Breast epithelium (tissue), 3 donors: ENCODE measurements around the gene FAM149B1.

Experiments
- POLR2AphosphoS5 ChIP-seq, 3 donors: sonication (generic); formaldehyde crosslinking; IDR thresholded peaks; one replicate each; pipeline ENCODE4 v1.6.1; 2017; ENCODE audit warnings: antibody characterized with exemption in 3 of 3
- TF ChIP-seq, protein P1 (sequence below), 3 donors: fragments of 450-650 bp; IDR thresholded peaks; one replicate each; pipeline ENCODE4 v1.5.1; 2016 to 2017; ENCODE audit warnings: antibody characterized with exemption in 3 of 3, mild to moderate bottlenecking in 3 of 3, moderate library complexity in 3 of 3

DNA sequence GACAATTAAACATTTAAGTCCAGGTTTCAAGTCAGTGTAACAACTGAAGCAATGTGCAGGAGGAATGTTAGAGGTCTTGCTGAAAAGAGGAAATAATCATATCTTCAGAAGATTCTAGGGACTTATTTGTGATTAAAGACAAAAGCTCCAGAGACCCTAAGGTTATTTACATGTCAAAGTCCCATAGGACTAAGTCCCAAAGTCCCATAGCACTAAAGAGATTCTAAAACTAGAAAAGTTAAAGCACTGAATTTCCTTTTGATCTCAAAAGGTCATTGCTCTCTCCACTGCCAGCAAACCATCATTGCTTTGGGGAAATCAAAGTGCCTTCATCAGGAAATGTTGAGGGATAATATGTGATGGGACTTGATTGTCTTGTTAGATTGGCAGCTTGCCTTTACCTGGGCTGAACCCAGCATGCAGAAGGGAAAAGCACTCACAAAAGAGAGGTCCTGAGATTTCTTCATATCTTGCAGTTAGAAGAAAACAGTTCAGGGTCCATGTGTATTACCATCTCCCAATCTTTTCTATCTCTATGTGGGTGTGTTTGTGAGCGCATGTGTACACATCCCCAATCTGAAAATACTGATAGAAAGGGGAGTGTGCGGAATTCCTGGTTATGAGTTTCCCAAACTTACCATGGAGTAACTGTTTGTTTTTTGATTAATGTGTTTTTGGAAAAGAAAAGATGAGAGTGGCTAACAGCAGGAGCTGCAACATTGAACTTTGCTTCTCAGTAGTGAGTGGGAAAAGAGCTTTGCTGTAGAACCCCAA lies 35.8 kb upstream of the FAM149B1 start:
- TF ChIP-seq, protein P1, sequence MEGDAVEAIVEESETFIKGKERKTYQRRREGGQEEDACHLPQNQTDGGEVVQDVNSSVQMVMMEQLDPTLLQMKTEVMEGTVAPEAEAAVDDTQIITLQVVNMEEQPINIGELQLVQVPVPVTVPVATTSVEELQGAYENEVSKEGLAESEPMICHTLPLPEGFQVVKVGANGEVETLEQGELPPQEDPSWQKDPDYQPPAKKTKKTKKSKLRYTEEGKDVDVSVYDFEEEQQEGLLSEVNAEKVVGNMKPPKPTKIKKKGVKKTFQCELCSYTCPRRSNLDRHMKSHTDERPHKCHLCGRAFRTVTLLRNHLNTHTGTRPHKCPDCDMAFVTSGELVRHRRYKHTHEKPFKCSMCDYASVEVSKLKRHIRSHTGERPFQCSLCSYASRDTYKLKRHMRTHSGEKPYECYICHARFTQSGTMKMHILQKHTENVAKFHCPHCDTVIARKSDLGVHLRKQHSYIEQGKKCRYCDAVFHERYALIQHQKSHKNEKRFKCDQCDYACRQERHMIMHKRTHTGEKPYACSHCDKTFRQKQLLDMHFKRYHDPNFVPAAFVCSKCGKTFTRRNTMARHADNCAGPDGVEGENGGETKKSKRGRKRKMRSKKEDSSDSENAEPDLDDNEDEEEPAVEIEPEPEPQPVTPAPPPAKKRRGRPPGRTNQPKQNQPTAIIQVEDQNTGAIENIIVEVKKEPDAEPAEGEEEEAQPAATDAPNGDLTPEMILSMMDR (IDR thresholded peaks at IDR 0.05) = no peak
- no peak for TF ChIP-seq POLR2AphosphoS5 (IDR thresholded peaks at IDR 0.05)
